BJ (cell line): Measurements from ENCODE around the gene PDLIM7. TPM values are rescaled to one million over a fixed set of nuclear protein-coding genes. Genes with fewer than 3 reads are reported as not detected.

Experiments
- CTCF ChIA-PET: fragments of 350-600 bp; formaldehyde crosslinking; extraction: SDS; loops from one replicate; lab custom pipeline; 2021; ENCODE audit warnings: antibody characterized with exemption, inconsistent platforms; lab: Yijun Ruan, JAX
- POLR2A ChIA-PET: fragments of 300-600 bp; sonication (Branson Sonifier 250); formaldehyde crosslinking; extraction: SDS; loops from one replicate; lab custom pipeline; 2021; ENCODE audit warnings: antibody characterized with exemption; lab: Charles Lee
- DNase-seq: peaks from one replicate; pipeline ENCODE4 v3.0.0-alpha.2; 2011; ENCODE audit warnings: low read depth
- H3K27me3 ChIP-seq: 2 replicates; pipeline ENCODE4 v1.6.0; 2011; ENCODE audit warnings: low read length; ENCODE audit not compliant: control insufficient read depth, insufficient read depth
- H3K36me3 ChIP-seq: 2 replicates; pipeline ENCODE4 v1.5.1; 2011; ENCODE audit warnings: low read length; ENCODE audit not compliant: control insufficient read depth, insufficient read depth
- H3K4me3 ChIP-seq: 2 replicates; pipeline ENCODE4 v1.5.1; 2011; ENCODE audit warnings: low read depth, mild to moderate bottlenecking, control low read depth, low read length
- CTCF ChIP-seq: IDR thresholded peaks from 2 replicates; pipeline ENCODE4 v1.5.1; 2011; ENCODE audit warnings: low read depth, mild to moderate bottlenecking, control low read depth, inconsistent platforms, low read length, moderate library complexity; ENCODE audit not compliant: insufficient read depth
- polyA plus RNA-seq: library from polyadenylated mRNA; depleted of rRNA; stranded (reverse); fragments of >200 nt; gene quantifications from 2 replicates; pipeline ENCODE4 v1.2.3, GENCODE V29; 2011

Gene PDLIM7
- polyA plus RNA-seq, 1 experiment, result 624 TPM

GRCh38 chr5:177458912-177459350 is 38.5 kb downstream of the PDLIM7 start:
- CTCF ChIA-PET, result interaction anchor here (7.8 to 18.6 kb wide), 2 partner anchors 37 to 54 kb away, joined by 82 to 352 read pairs; partner anchors contain the start of genes F12, PDLIM7 and PFN3
- POLR2A ChIA-PET, result no interaction called here
- no peak for DNase-seq
- no peak for TF ChIP-seq CTCF
- Histone ChIP-seq H3K4me3 (no peak overlapping the region), H3K27me3 (no peaks in the 10 kb centered on the region), H3K36me3 (peaks cover 41% of the 10 kb centered on the region)

GRCh38 chr5:177457852-177458681 is 39.3 kb downstream of the PDLIM7 start:
- H3K27me3 ChIP-seq, result no peaks in the 10 kb centered on the region
- ChIA-PET POLR2A (interaction anchor here (0.8 kb wide), 1 partner anchor 37 kb away, joined by 8 read pairs; no protein-coding TSS in a partner anchor), CTCF (interaction anchor here (0.8 to 18.6 kb wide), 17 partner anchors 8 to 344 kb away, joined by 3 to 352 read pairs (median 5); partner anchors contain the start of genes F12, PDLIM7 and PFN3)
- H3K36me3 ChIP-seq, result peaks cover 39% of the 10 kb centered on the region
- no peak overlapping the region for H3K4me3 ChIP-seq
- DNase-seq, result no peak
- TF ChIP-seq CTCF, result no peak

GRCh38 chr5:177456976-177457851 is 40.2 kb downstream of the PDLIM7 start:
- peak; percentile 74 for TF ChIP-seq CTCF
- Histone ChIP-seq H3K27me3 (no peaks in the 10 kb centered on the region), H3K4me3 (no peak overlapping the region), H3K36me3 (peaks cover 33% of the 10 kb centered on the region)
- CTCF ChIA-PET, result interaction anchor here (0.5 to 18.6 kb wide), 24 partner anchors 9 to 343 kb away, joined by 3 to 352 read pairs (median 4); partner anchors contain the start of genes F12, PDLIM7 and PFN3
- POLR2A ChIA-PET, result interaction anchor here (0.5 to 0.8 kb wide), 2 partner anchors 38 to 40 kb away, joined by 3 to 8 read pairs; no protein-coding TSS in a partner anchor
- peak; percentile 87 for DNase-seq

- CTCF ChIA-PET, result interaction anchor here (0.5 to 18.6 kb wide), 18 partner anchors 9 to 342 kb away, joined by 3 to 352 read pairs (median 4); partner anchors contain the start of genes F12, PDLIM7 and PFN3
- H3K36me3 ChIP-seq, result peaks cover 31% of the 10 kb centered on the region
- H3K4me3 ChIP-seq, result no peak overlapping the region
- no peaks in the 10 kb centered on the region for H3K27me3 ChIP-seq
- DNase-seq, result no peak
- no peak for TF ChIP-seq CTCF
- POLR2A ChIA-PET, result no interaction called here
Measured at GRCh38 chr5:177456591-177456964, 40.8 kb downstream of the PDLIM7 start.
